Epithelial cell of esophagus (primary cell): ENCODE data around the gene EPHA4.
A peak's percentile ranks its signal among the peaks of the same experiment; 100 is the strongest.

ENCODE experiments used
- DNase-seq: peaks from one replicate; pipeline ENCODE4 v3.0.0; 2010; ENCODE audit warnings: low read depth
- H3K4me3 ChIP-seq: 2 replicates; pipeline ENCODE4 v1.5.1; 2011; ENCODE audit warnings: mild to moderate bottlenecking, low read length, control low read depth
- CTCF ChIP-seq: IDR thresholded peaks from 2 replicates; pipeline ENCODE4 v1.5.1; 2011; ENCODE audit warnings: low read depth, mild to moderate bottlenecking, low read length, control low read depth, inconsistent platforms; ENCODE audit not compliant: insufficient read depth; ENCODE audit errors: missing control alignments

Gene EPHA4

GRCh38 chr2:221480821-221481220 is 91.3 kb downstream of the EPHA4 start:
- H3K4me3 ChIP-seq: no peak overlapping the region
- DNase-seq: no peak
- no peak for TF ChIP-seq CTCF

GRCh38 chr2:221480163-221480562 is 91.9 kb downstream of the EPHA4 start:
- H3K4me3 ChIP-seq: no peak overlapping the region
- DNase-seq: no peak
- no peak for TF ChIP-seq CTCF

GRCh38 chr2:221478485-221478863 is 93.6 kb downstream of the EPHA4 start:
- H3K4me3 ChIP-seq: no peak overlapping the region
- DNase-seq: peak; percentile 8
- no peak for TF ChIP-seq CTCF

GRCh38 chr2:221477714-221478484 is 94.2 kb downstream of the EPHA4 start:
- TF ChIP-seq CTCF: no peak
- H3K4me3 ChIP-seq: no peak overlapping the region
- DNase-seq: no peak

- no peak for DNase-seq
- TF ChIP-seq CTCF: no peak
- H3K4me3 ChIP-seq: no peak overlapping the region
Measured at GRCh38 chr2:221476195-221476594, 95.9 kb downstream of the EPHA4 start.

- DNase-seq: no peak
- H3K4me3 ChIP-seq: no peak overlapping the region
- no peak for TF ChIP-seq CTCF
Measured at GRCh38 chr2:221473451-221473850, 98.7 kb downstream of the EPHA4 start.

- TF ChIP-seq CTCF: no peak
- DNase-seq: no peak
- no peak overlapping the region for H3K4me3 ChIP-seq
Measured at GRCh38 chr2:221468317-221468716, 103.8 kb downstream of the EPHA4 start.
